Left lobe of liver (tissue), 2 donors: ENCODE measurements around the gene CLEC19A. TPM values are rescaled to one million over a fixed set of nuclear protein-coding genes. Genes with fewer than 3 reads are reported as not detected.
"Not testable (repeated sequence)": the region's sequence is repeated elsewhere in the genome, so short reads cannot be mapped to it uniquely, and the experiment has no call there.

Source experiments
- ATAC-seq: fragments of 200-7000 bp; cut with Tn5 transposase; one replicate; pipeline ENCODE4 v1.9.1; 2020; ENCODE audit warnings: mild to moderate bottlenecking, moderate library complexity
- DNase-seq: peaks from one replicate; pipeline ENCODE4 v3.0.0-alpha.2; 2020; ENCODE audit warnings: low spot score
- total RNA-seq: library from RNA; stranded (reverse); gene quantifications from one replicate; pipeline ENCODE4 v1.2.1, GENCODE V29; 2021
- donor health status: DM: no; HTN: no; CAD: no; lungs with moderate emphysema.
- donor health status: DM: no; HTN: yes; CAD: no.

The CLEC19A gene
- total RNA-seq, 1 donor from 2014 or later: not detected

GRCh38 chr16:19321186-19321585 is 35.7 kb downstream of the CLEC19A start:
- ATAC-seq, DNase-seq: not testable (repeated sequence)

- DNase-seq (no peak), ATAC-seq (no peak)
Measured at GRCh38 chr16:19323596-19323995, 38.1 kb downstream of the CLEC19A start.

- no peak for ATAC-seq
Measured at GRCh38 chr16:19328364-19328763, 42.8 kb downstream of the CLEC19A start.

GRCh38 chr16:19329932-19330331 is 44.4 kb downstream of the CLEC19A start:
- DNase-seq (no peak), ATAC-seq (no peak)

More at GRCh38 chr16:19328364-19328763, 42.8 kb downstream of the CLEC19A start:
- DNase-seq: no peak

GRCh38 chr16:19330841-19331397 is 45.4 kb downstream of the CLEC19A start:
- DNase-seq: peak; percentile 45
- ATAC-seq: peak; percentile 62

GRCh38 chr16:19331794-19332193 is 46.3 kb downstream of the CLEC19A start:
- DNase-seq (no peak), ATAC-seq (no peak)

GRCh38 chr16:19338335-19338734 is 52.8 kb downstream of the CLEC19A start:
- ATAC-seq (no peak), DNase-seq (no peak)

- DNase-seq (no peak), ATAC-seq (no peak)
Measured at GRCh38 chr16:19344224-19344801, 58.8 kb downstream of the CLEC19A start.

- ATAC-seq: no peak
- DNase-seq: no peak
Measured at GRCh38 chr16:19344980-19345379, 59.4 kb downstream of the CLEC19A start.

GRCh38 chr16:19346335-19346922 is 60.9 kb downstream of the CLEC19A start:
- DNase-seq (no peak), ATAC-seq (no peak)

- no peak for DNase-seq
- ATAC-seq: no peak
Measured at GRCh38 chr16:19348125-19348524, 62.6 kb downstream of the CLEC19A start.

GRCh38 chr16:19348578-19349315 is 63.2 kb downstream of the CLEC19A start:
- no peak for ATAC-seq
- DNase-seq: no peak

- ATAC-seq: no peak
- no peak for DNase-seq
Measured at GRCh38 chr16:19354371-19354770, 68.8 kb downstream of the CLEC19A start.

- no peak for DNase-seq
- ATAC-seq: no peak
Measured at GRCh38 chr16:19356024-19356952, 70.8 kb downstream of the CLEC19A start.

GRCh38 chr16:19359556-19359955 is 74.0 kb downstream of the CLEC19A start:
- DNase-seq (no peak), ATAC-seq (no peak)

Other genes starting within 250 kb of the CLEC19A start
- gene COQ7, start 218.1 kb upstream of the CLEC19A start, total RNA-seq: 8.4 TPM
- gene ITPRIPL2, start 171.8 kb upstream of the CLEC19A start, total RNA-seq: 16.2 TPM
- gene SYT17, start 117.5 kb upstream of the CLEC19A start, total RNA-seq: 7.7 TPM
- gene TMC5, start 132.2 kb downstream of the CLEC19A start, total RNA-seq: 0.15 TPM
- gene GDE1, start 236.4 kb downstream of the CLEC19A start, total RNA-seq: 22.0 TPM
- gene CCP110, start 238.2 kb downstream of the CLEC19A start, total RNA-seq: 2.7 TPM